ENCODE data around the gene ARHGAP18. TPM values are rescaled to one million over a fixed set of nuclear protein-coding genes. Genes with fewer than 3 reads are reported as not detected.

The ARHGAP18 gene
- total and polyA plus RNA-seq, 2 experiments from 2014 or later = 4.3 to 5.0 TPM

DNA sequence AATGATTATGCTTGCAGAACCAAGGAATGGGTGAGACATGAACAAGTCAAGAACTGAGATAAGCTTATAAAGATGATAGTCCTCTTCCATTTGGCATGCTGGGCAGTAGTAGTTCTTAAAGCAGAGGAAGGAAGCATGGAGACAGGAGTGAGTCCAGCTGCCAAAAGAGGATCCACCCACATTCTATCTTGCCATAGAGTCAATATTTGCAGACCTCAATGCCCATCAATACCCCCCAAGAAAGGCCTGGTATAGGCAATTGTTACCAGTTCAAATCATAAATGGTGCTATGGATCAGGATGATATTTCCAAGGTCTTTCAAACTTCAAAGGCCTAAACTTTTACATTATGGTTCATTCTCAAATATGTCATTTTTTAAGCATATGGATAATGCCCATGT lies 4.8 kb downstream of the ARHGAP18 start (continued):
- TF ChIP-seq, protein P1, sequence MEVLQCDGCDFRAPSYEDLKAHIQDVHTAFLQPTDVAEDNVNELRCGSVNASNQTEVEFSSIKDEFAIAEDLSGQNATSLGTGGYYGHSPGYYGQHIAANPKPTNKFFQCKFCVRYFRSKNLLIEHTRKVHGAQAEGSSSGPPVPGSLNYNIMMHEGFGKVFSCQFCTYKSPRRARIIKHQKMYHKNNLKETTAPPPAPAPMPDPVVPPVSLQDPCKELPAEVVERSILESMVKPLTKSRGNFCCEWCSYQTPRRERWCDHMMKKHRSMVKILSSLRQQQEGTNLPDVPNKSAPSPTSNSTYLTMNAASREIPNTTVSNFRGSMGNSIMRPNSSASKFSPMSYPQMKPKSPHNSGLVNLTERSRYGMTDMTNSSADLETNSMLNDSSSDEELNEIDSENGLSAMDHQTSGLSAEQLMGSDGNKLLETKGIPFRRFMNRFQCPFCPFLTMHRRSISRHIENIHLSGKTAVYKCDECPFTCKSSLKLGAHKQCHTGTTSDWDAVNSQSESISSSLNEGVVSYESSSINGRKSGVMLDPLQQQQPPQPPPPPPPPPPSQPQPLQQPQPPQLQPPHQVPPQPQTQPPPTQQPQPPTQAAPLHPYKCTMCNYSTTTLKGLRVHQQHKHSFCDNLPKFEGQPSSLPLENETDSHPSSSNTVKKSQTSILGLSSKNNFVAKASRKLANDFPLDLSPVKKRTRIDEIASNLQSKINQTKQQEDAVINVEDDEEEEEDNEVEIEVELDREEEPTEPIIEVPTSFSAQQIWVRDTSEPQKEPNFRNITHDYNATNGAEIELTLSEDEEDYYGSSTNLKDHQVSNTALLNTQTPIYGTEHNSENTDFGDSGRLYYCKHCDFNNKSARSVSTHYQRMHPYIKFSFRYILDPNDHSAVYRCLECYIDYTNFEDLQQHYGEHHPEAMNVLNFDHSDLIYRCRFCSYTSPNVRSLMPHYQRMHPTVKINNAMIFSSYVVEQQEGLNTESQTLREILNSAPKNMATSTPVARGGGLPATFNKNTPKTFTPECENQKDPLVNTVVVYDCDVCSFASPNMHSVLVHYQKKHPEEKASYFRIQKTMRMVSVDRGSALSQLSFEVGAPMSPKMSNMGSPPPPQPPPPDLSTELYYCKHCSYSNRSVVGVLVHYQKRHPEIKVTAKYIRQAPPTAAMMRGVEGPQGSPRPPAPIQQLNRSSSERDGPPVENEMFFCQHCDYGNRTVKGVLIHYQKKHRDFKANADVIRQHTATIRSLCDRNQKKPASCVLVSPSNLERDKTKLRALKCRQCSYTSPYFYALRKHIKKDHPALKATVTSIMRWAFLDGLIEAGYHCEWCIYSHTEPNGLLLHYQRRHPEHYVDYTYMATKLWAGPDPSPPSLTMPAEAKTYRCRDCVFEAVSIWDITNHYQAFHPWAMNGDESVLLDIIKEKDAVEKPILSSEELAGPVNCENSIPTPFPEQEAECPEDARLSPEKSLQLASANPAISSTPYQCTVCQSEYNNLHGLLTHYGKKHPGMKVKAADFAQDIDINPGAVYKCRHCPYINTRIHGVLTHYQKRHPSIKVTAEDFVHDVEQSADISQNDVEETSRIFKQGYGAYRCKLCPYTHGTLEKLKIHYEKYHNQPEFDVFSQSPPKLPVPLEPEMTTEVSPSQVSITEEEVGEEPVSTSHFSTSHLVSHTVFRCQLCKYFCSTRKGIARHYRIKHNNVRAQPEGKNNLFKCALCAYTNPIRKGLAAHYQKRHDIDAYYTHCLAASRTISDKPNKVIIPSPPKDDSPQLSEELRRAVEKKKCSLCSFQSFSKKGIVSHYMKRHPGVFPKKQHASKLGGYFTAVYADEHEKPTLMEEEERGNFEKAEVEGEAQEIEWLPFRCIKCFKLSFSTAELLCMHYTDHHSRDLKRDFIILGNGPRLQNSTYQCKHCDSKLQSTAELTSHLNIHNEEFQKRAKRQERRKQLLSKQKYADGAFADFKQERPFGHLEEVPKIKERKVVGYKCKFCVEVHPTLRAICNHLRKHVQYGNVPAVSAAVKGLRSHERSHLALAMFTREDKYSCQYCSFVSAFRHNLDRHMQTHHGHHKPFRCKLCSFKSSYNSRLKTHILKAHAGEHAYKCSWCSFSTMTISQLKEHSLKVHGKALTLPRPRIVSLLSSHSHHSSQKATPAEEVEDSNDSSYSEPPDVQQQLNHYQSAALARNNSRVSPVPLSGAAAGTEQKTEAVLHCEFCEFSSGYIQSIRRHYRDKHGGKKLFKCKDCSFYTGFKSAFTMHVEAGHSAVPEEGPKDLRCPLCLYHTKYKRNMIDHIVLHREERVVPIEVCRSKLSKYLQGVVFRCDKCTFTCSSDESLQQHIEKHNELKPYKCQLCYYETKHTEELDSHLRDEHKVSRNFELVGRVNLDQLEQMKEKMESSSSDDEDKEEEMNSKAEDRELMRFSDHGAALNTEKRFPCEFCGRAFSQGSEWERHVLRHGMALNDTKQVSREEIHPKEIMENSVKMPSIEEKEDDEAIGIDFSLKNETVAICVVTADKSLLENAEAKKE (CRISPR knock-in tag; IDR thresholded peaks at IDR 0.05) = no peak
- TF ChIP-seq, protein P2, sequence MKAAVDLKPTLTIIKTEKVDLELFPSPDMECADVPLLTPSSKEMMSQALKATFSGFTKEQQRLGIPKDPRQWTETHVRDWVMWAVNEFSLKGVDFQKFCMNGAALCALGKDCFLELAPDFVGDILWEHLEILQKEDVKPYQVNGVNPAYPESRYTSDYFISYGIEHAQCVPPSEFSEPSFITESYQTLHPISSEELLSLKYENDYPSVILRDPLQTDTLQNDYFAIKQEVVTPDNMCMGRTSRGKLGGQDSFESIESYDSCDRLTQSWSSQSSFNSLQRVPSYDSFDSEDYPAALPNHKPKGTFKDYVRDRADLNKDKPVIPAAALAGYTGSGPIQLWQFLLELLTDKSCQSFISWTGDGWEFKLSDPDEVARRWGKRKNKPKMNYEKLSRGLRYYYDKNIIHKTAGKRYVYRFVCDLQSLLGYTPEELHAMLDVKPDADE (IDR thresholded peaks at IDR 0.05) = no peak
- TF ChIP-seq CREB1 (CRISPR knock-in tag; IDR thresholded peaks at IDR 0.05; ENCODE audit: low read depth) = no peak
- no peak for TF ChIP-seq STAT1 (IDR thresholded peaks at IDR 0.05; ENCODE audit: unreplicated experiment)
- TF ChIP-seq NANOG (IDR thresholded peaks at IDR 0.05; ENCODE audit: borderline replicate concordance) = no peak
- TF ChIP-seq JUNB (IDR thresholded peaks at IDR 0.05; ENCODE audit: unreplicated experiment) = no peak
- no peak for TF ChIP-seq EZH2 (IDR thresholded peaks at IDR 0.05; ENCODE audit: low read depth, unreplicated experiment)

DNA sequence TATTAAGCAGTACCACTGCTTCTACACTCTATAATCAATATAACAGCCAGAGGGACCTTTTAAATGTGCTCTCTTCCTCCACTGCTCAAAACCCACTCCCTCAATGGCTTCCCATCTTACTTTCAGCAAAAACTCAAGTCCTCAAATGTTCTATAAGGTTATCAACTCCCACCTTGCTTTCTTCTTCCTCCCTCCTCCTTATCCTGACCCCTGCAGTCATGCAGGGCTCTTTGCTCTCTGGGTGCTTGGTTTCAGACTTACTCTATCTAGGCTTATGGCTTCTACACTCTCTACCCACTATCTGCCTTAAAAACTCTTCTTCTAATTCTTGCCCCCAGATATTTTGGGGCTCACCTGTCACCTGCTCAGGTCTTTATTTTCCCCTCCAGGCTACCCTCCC lies 5.3 kb downstream of the ARHGAP18 start:
- ATAC-seq = no peak
- H3K4me3 ChIP-seq = no peak overlapping the region
- no peak overlapping the region for H3K27ac Mint-ChIP-seq
- no peaks in the 10 kb centered on the region for H3K27me3 Mint-ChIP-seq (ENCODE audit: insufficient read depth, low read depth, poor library complexity)
- no peaks in the 10 kb centered on the region for H3K27me3 ChIP-seq (ENCODE audit: insufficient read depth)
- no peaks in the 10 kb centered on the region; the same call in 1 of the 2 replicates for H3K4me1 ChIP-seq (ENCODE audit: insufficient read depth)
- peaks cover 14% of the 10 kb centered on the region for H3K4me1 Mint-ChIP-seq
- no peak overlapping the region for H3K4me2 ChIP-seq
- H3K36me3 ChIP-seq (ENCODE audit: insufficient read depth) = no peaks in the 10 kb centered on the region
- no peak overlapping the region for H3K4me3 Mint-ChIP-seq
- H3K36me3 Mint-ChIP-seq (ENCODE audit: low read depth) = no peaks in the 10 kb centered on the region
- no peak overlapping the region for H2AFZ ChIP-seq
- H4K20me1 ChIP-seq (replicated peaks; ENCODE audit: insufficient read depth) = no peaks in the 10 kb centered on the region
- no peaks in the 10 kb centered on the region for H3K79me2 ChIP-seq (replicated peaks; ENCODE audit: insufficient read depth)
- H3K27ac ChIP-seq (ENCODE audit: low read depth) = no peak overlapping the region
- no peak for DNase-seq (ENCODE audit: low spot score)
- no peaks in the 10 kb centered on the region for H3F3A ChIP-seq (replicated peaks; ENCODE audit: low read depth)
- H3K9me3 Mint-ChIP-seq = no peaks in the 10 kb centered on the region
- H3K9me2 ChIP-seq (ENCODE audit: insufficient read depth) = no peaks in the 10 kb centered on the region
- TF ChIP-seq EZH2phosphoT487 (IDR thresholded peaks at IDR 0.05; ENCODE audit: unreplicated experiment) (no peak), STAT1 (IDR thresholded peaks at IDR 0.05; ENCODE audit: unreplicated experiment) (no peak), EZH2 (IDR thresholded peaks at IDR 0.05; ENCODE audit: low read depth, unreplicated experiment) (no peak), NANOG (IDR thresholded peaks at IDR 0.05; ENCODE audit: borderline replicate concordance) (no peak)
- TF ChIP-seq, protein P3, sequence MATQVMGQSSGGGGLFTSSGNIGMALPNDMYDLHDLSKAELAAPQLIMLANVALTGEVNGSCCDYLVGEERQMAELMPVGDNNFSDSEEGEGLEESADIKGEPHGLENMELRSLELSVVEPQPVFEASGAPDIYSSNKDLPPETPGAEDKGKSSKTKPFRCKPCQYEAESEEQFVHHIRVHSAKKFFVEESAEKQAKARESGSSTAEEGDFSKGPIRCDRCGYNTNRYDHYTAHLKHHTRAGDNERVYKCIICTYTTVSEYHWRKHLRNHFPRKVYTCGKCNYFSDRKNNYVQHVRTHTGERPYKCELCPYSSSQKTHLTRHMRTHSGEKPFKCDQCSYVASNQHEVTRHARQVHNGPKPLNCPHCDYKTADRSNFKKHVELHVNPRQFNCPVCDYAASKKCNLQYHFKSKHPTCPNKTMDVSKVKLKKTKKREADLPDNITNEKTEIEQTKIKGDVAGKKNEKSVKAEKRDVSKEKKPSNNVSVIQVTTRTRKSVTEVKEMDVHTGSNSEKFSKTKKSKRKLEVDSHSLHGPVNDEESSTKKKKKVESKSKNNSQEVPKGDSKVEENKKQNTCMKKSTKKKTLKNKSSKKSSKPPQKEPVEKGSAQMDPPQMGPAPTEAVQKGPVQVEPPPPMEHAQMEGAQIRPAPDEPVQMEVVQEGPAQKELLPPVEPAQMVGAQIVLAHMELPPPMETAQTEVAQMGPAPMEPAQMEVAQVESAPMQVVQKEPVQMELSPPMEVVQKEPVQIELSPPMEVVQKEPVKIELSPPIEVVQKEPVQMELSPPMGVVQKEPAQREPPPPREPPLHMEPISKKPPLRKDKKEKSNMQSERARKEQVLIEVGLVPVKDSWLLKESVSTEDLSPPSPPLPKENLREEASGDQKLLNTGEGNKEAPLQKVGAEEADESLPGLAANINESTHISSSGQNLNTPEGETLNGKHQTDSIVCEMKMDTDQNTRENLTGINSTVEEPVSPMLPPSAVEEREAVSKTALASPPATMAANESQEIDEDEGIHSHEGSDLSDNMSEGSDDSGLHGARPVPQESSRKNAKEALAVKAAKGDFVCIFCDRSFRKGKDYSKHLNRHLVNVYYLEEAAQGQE (IDR thresholded peaks at IDR 0.05; ENCODE audit: unreplicated experiment) = no peak
- TF ChIP-seq, protein P2 (IDR thresholded peaks at IDR 0.05) = no peak
